ENCODE data around the gene SDHAF4.
"Not testable (repeated sequence)": the region's sequence is repeated elsewhere in the genome, so short reads cannot be mapped to it uniquely, and the experiment has no call there.

SDHAF4 gene

DNA sequence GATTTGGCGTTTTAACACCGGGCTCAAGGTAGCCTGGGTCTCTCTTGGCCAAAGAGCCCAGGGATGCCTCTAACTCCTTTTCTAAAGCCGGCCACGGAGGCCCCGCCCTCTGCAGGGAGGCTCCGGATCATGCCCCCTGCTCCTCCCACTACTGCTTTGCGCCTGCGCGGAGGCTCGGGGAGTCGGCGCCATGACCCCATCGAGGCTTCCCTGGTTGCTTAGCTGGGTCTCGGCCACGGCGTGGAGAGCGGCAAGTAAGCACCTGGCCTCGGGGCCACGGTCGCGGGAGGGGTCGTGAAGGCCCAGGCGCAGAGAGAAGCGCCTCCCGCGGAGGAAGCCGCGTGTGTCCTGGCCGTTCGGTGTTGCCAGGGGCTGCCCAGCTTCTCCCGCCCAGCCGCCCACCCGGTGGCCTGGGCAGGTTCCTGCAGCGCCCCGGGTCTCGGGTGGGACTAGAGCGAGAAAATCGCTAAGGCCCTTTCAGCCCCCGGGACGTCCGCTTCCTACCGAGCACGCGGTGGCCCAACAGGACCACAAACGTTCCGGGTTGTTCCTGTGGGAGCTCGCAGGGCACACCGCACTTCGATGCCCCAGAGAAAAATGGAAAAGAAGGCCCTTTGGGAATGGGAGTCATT, at the start of gene SDHAF4:
Gene SDHAF4, plus strand, starts transcription at position 180 of the 632 bp plus-strand sequence. Its CDS starts 11 bp downstream, at position 191.
- DNase-seq, result peak; percentile 95

DNA sequence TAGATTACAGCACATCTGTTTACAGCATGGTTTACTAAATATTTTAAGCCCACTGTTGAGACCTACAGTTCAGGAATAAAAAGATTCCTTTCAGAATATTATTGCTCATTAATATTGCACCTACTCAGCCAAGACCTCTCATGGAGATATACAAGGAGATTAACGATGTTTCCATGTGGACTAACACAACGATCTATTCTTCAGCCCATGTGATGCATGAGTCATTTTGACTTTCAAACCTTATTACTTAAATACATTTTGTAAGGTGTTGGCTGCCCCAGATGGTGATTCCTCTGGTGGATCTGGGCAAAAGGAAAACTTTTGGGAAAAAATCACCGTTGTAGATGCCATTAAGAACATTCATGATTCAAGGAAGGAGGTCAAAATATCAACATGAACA, 48.0 kb upstream of the SDHAF4 start:
- DNase-seq, result no peak

DNA sequence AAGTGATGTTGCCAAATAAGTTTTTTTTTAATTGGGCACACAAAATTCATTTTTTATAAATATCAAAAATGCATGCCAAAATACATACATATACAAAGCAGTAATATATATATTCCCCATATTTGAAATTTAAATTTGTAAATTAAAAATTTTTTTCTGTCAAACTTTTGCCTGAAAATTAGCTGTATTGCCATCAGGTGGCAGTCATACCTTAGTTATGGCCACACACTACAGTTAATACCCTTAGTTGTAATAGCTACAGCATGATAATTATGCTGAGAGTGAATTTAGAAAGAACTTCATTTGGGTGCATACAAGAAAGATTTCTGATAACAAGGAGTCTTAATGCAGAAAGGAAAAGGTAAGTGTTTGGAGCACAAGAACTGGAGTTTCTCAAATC, 46.2 kb upstream of the SDHAF4 start:
- peak; percentile 56 for DNase-seq

DNA sequence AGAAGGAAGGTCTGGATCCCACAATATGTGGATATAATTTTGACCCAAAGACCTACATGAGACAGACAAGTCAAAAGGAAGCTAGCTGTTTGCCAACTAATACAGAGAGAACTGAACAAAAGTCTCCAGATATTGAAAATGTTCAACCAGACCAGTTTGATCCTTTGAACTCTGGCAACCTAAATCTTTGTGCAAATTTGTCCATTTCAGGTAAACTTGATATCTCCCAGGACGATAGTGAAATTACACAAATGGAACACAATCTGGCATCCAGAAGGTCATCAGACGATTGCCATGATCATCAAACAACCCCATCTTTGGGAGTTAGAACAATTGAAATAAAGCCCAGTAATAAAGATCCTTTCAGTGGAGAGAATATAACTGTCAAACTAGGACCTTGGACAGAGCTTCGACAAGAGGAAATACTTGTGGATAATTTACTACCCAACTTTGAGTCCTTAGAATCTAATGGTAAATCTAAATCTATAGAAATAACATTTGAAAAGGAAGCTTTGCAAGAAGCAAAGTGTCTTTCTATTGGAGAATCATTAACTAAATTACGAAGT, 41.9 kb upstream of the SDHAF4 start:
- no peak for DNase-seq

DNA sequence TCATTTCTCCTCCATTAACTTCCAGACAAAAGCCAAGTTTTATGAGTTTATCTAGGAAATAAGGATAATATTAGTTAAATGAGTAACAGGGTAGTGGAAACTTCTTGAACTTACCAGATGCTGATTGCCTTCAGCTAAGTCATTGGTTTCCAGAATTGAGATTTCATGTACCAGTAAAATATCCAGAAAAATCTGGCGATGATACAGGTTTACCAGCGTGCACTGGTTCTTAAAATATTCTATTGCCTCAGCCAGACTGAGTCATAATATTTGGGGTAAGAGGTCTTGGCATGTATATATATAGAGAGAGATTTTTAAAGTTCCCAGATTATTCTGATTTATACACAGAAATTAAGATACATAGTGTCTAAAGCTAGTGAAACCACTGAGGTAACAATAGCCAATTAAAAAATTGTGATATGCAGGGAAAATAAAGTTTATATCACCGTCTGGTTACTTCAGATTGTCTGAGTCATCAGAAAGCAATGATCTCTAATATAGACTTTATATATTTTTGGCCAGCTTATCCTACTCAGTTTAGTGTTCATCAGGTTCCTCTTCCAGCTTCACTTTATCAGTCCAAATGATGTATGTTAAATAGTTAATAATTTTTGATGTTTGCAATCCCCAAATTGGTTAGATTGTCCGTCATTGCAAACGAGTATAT, 39.5 kb upstream of the SDHAF4 start:
- no peak for DNase-seq

DNA sequence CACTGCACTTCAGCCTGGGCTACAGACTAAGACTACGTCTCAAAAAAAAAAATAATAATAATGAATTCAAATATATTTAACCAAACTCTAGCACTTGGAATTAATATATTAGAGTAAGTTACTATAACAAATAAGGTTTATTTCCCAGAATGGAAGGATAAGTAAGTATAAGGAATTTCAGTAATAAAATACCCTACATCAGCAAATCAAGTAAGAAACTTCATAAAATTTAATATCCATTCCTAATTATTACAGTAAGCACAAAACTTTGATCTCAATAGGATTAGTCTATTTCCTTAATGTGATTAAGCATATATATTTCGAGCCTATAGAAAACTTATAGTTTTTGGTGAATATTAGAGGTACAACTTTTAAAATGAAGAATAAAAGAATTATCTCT, 36.7 kb upstream of the SDHAF4 start:
- no peak for DNase-seq

DNA sequence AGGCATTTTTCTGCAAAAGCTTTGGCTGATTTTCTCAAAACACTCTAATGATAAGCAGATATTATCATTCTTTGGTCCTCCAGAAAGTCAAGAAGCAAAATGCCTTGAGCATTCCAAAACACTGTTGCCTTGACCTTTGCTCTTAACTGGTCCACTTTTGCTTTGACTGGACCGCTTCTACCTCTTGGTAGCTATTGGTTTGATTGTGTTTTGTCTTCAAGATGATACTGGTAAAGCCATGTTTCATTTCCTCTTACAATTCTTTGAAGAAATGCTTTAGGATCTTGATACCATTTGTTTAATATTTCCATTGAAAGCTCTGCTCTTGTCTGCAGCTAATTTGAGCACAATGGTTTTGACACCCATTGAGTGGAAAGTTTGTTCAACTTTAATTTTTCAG, 35.6 kb upstream of the SDHAF4 start:
- DNase-seq, result no peak

DNA sequence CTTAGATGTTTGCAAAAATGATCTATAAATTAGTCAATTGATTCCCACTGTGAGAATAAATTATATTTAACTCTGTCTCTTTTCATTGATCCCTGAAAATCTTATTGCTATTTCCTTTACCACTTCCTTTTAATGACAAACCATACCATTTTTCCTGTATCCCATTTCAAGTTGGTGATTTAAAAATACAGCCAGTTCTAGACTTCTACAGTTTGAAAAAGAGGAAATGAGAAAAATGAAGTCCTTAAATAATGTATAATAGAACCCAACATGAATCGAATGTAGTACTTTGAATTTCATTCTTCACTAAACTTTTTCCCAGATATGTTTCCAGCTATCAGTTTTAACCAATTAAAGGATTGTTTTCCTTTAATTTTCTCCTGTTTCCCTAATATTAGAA, 29.5 kb upstream of the SDHAF4 start:
- DNase-seq, result no peak

DNA sequence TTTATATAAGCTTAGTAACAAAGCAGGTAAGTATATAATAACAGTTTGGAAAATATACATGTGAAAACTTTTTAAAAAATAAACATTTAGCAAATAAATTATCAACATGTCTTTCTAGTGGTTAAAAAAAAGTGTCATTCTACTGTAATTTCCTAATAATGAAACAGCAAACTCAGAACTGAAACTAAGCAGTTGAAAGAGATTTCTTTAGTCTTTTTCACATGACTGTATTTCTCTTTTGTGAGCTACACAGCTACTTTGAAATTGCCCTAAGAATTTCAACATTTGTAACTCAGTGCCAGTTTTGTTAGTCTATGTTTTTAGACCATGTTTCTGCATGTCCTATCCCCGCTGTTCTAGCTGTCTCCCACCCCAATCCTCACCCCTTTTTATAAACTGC, 28.4 kb upstream of the SDHAF4 start:
- no peak for DNase-seq

DNA sequence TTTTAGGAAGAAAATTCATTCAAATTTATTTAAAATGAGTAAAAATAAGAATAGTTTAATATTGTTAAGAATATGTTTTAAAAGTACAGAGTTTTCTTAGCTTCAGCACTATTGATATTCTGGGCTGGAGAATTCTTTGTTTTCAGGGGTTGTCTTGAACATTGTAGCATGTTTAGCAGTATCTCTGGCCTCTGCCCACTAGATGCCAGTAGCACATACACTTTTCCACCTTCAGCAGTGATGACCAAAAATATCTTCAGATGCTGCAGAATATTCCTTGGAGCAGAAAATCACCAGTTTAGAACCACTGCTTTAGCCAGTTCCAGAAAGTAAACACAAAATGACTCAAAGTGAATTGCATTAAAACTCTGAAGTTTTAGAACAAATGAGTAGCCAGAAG, 19.4 kb upstream of the SDHAF4 start:
- DNase-seq, result peak; percentile 40

DNA sequence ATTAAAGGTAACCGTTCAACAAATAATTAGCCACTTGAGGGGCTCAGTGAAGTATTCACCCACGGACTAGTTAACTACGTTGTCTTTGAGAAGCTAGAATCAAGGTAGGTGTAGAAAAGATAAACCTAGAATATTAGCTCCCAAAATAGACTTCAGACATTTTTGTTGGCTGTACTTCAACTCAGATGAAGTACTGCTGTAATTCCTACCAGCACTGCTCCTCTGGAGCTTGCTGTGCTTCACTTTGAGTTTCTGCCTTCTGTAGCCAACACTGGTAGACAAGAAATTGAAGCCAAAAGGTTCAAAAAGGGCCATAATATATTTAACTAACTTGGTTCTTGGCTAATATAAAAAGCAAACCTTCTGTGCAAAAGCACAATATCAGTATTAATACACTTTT, 18.8 kb upstream of the SDHAF4 start:
- no peak for DNase-seq

DNA sequence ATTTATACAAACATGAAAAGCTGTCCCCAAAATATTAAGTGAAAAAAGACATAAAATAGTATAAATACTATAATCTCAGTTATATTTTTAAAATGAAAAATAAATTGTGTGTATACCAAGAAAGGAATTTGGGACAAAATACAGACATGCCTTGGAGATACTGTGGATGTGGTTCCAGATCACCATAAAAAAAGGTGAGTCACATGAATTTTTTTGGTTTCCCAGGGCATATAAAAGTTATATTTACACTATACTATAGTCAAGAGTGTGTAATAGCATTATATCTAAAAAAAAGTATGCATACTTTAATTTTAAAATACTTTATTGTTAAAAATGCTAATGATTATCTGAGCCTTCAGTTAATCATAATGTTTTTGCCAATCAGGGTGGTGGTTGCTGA, 17.4 kb upstream of the SDHAF4 start:
- no peak for DNase-seq

DNA sequence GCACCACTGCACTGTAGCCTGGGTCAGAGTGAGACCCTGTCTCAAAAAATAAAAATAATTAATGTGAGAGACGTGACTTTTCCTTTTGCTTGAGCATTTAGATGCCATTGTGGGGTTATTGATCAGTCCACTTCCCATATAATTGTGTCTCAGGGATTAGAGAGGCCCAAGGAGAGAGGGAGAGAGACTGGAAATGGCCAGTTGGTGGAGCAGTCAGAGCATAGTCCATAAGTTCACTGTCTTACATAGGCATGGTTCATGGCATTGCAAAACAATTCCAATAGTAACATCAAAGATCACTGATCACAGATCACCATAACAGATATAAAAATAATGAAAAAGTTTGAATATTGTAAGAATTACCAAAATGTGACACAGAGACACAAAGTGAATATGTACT, 15.2 kb upstream of the SDHAF4 start:
- no peak for DNase-seq

DNA sequence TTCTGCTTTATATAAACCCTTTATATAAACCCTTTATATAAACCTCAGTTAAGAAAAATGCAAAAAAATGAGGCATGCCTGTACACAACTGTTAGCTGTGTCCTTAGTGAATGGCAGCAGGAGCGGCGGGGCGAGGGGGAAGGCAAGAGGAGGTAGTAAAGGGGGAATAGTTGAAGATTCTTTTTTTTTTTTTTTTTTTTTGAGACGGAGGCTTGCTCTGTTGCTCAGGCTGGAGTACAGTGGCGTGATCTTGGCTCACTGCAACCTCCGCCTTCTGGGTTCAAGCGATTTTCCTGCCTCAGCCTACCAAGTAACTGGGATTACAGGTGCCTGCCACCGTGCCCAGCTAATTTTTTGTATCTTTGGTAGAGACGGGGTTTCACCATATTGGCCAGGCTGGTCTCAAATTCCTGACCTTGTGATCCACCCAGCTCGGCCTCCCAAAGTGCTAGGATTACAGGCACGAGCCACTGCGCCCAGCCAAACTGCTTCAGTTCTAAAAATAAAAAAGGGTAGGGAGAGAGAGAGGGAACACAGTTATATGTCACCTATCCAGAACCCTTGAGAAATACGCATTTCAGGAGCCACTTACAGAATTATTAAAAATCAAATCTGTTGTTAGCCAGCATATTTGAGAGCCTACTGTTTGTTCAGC, 14.3 kb upstream of the SDHAF4 start:
- DNase-seq, result not testable (repeated sequence)

DNA sequence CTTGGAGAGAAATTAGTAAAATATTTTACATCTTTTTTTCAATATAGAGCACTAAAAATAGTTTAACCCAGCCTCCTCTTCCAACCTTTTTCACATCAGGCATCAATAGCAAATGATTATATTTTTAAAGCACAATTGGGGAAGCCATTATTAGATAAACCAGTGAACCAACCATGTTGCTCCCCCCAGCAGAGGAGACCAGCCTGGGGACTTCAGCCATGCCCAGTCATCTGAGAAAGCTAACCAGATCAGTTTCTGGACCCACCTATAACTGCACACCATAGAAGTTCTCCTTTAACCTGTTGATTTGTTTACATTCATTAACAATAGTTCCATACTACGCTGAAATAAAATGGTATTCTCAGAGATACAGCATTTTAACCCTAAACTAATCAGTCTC, 13.8 kb upstream of the SDHAF4 start:
- DNase-seq, result no peak

DNA sequence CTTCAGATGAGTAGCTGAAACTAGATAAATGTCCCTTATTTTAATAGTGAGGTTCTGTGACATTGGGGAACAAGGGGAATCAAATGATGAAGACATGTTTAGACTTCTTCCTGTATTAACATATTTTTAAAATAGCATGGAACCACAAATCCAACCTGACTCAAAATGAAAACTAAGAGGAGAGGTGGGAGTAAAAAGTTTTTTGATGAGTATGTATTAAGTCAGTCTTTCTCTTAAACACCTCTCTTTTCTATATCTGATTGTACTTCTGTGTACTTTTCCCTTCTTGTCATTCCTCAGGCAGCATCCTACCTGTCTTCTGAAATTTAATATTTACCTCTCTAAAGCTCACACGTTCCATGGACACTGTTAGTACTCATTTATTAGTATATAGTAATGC, 8.7 kb upstream of the SDHAF4 start:
- no peak for DNase-seq

DNA sequence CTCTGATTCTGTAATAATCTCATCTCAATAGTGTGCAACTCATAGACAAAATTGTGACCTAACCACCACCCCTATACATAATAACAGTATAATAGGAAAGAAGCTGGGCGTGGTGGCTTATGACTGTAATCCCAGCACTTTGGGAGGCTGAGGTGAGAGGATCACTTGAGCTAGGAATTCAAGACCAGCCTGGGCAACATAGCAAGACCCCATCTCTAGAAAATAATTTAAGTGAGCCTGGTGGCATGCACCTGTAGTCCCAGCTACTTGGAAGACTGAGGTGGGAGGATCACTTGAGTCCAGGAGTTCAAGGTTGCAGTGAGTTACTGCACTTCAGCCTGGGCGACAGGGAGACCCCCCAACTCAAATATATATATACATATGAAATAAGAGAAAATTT, 4.3 kb upstream of the SDHAF4 start:
- not testable (repeated sequence) for DNase-seq

DNA sequence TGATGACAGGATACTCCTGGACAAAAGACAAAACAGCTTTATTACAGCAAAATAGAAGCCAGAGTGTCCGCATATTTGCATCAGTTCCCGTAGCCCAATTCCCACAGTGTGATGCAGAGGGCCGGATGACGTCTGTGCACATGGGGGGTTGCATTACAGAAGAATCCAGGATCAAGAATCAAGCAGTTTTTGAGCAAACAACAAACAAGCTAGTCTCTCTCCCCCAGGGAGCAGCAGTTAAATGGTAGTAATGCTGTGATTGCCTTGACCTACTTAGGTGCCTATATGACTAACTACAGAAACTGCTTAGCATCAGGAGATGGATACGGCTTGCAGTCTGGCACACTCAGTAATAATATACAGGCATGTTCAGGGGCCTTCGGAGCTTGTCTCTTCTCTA, 3.2 kb upstream of the SDHAF4 start:
- DNase-seq, result no peak

DNA sequence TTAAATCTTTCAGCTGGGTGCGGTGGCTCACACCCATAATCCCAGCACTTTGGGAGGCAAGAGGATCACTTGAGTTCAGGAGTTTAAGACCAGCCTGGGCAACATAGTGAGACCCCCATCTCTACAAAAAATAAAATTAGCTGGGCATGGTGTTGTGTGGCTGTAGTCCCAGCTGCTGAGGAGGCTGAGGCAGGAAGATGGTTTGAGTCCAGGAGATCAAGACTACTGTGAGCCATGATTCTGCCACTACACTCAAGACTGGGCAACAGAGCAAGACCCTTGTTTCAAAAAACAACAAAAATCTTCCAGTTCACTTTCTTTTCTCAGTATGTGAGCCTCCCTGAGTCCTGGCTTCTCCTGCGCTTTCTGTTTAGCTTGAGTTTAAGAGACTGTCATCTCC, 7.9 kb downstream of the SDHAF4 start:
- DNase-seq, result no peak

DNA sequence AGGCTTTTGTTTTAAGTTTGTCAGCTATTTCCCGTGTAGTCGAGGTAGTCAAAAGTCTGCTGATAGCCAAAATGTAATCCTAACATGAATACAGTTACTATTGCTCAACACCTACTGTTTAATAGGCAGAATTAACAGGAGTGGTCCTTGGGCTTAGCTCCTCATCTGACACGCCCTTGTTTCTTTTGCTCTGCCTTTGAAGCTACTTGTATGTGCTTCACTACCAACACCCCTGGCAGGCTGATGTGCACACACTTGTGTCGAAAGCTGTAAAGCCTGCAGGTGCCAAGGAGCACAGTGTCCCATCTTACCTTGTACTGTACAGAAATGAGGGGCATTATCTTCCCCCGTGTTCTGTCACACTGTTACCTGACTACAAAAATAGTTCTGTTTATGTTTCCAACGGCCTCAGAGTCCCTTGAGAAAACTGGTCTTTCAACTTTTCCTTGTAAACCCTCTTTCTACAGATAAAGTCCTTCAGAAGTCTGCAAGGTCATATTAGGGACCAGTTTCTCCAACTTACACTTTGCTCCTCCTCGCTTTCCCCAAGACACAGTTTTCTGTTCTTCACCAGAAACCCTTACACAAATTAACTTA, 9.3 kb downstream of the SDHAF4 start:
- no peak for DNase-seq

DNA sequence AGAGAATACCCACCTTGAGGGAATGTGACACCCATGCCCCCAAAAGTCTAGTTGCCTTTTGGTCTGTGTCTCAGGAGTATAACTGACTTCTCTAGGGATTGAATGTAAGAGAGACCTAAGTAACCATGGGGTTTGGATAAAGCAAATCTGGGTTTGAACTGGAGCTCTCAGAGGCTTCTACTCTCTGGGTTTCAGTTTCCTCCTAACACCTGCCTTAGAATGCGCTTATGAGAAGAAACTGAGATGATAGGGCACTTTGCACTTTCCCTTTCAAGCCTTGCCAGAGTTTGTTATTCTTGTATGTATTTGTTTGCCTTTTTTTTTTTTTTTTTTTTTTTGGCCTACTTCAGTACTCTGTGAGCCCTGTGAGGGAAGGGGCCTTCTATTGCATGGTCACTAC, 19.4 kb downstream of the SDHAF4 start:
- no peak for DNase-seq

DNA sequence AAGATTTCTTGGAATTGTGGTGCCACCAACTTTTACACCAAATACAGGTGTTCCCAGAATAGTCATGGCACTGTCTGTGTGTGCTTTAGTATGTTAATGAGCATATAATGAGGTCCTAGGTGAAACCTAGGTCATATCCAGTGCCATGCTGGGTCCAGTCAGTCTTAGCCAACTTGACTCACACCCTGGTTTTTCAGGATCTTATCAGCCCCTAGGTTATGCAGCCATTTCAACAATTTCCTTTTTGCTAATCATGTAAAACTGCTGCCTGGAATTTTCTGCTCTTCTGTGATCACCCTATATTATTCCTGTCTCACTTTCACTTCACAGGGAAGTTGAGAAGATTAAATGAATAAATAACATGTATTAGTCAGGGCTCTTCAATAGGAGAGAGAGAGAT, 23.7 kb downstream of the SDHAF4 start:
- DNase-seq, result no peak

DNA sequence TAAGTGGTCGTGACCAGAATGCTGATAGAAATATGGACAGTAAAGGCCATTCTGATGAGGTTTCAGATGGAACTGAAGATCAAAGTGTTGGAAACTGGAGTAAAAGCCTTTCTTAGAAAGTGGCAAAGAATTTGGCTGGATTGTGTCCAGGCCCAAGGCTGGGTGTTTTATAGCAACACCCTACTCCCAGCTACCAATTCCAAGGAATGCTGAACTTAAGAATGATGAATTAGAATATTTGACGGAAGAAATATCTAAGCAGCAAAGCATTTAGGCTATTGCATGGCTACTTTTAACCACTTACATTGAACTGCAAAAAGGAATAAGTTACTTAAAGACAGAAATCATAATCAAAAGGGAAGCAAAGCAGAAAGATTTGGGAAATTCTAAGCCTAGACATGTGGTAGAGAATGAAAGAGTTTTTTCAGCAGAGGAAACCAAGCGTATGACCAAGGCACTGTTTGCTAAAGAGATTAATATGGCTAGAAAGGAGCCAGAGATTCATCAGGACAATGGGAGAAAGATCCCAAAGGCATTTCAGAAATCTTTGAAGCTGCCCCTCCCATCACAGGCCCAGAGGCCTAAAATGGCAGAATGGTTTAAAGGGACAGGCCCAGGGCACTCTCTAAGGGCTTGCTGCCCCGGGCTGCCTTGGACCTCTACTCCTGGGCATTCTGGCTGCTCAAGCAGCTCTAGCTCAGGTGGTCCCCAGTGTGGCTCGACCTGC, 25.8 kb downstream of the SDHAF4 start:
- DNase-seq, result no peak

All from hematopoietic multipotent progenitor cell treated with erythropoietin and hydrocortisone succinate and interleukin-3 and kit ligand, for 6 days (in vitro differentiated cells).